ENCODE data around the gene YDJC. TPM values are rescaled to one million over a fixed set of nuclear protein-coding genes. Genes with fewer than 3 reads are reported as not detected.
A peak's percentile ranks its signal among the peaks of the same experiment; 100 is the strongest.

YDJC gene
- total RNA-seq, 4 donors from 2014 or later, result 5.2 to 10.8 (median 6.3) TPM

- peaks cover 0 to 12% of the 10 kb centered on the region in 2 donors for H3K4me1 ChIP-seq
- H3K4me3 ChIP-seq, result peak overlapping the region; percentile 76 to 87 (median 78)
- no peak for ATAC-seq
- TF ChIP-seq CTCF (IDR thresholded peaks at IDR 0.05 in 4 of 5, conservative IDR thresholded peaks at IDR 0.05 in 1 of 5) (no peak), POLR2A (IDR thresholded peaks at IDR 0.05) (no peak)
- H3K27me3 ChIP-seq, result no peaks in the 10 kb centered on the region
- no peaks in the 10 kb centered on the region for H3K9me3 ChIP-seq
- peaks cover 0 to 18% of the 10 kb centered on the region in 2 donors for H3K36me3 ChIP-seq
- intact Hi-C loops (cut with DNase I; ENCODE audit: low total_unique reads), result loop anchor here (5.0 kb wide), 1 partner anchor 271 kb away; no protein-coding TSS in a partner anchor
- in situ Hi-C loops (cut with MboI; ENCODE audit: low sequenced_read_pairs in 4 of 4), result no loop called here
- peak overlapping the region; percentile 86 to 98 (median 93) for H3K27ac ChIP-seq
- DNase-seq, result no peak
These were observed 37.0 kb upstream of the YDJC start for GRCh38 chr22:21666786-21667185.

- peak overlapping the region; percentile 86 to 98 (median 93) for H3K27ac ChIP-seq
- H3K4me1 ChIP-seq, result peaks cover 0 to 12% of the 10 kb centered on the region in 2 donors
- peak overlapping the region; percentile 76 to 87 (median 78) for H3K4me3 ChIP-seq
- H3K27me3 ChIP-seq, result no peaks in the 10 kb centered on the region
- no peak for ATAC-seq
- in situ Hi-C loops (cut with MboI; ENCODE audit: low sequenced_read_pairs in 4 of 4) (no loop called here), intact Hi-C loops (cut with DNase I; ENCODE audit: low total_unique reads) (loop anchor here (5.0 kb wide), 1 partner anchor 272 kb away; no protein-coding TSS in a partner anchor)
- TF ChIP-seq CTCF (IDR thresholded peaks at IDR 0.05 in 4 of 5, conservative IDR thresholded peaks at IDR 0.05 in 1 of 5), result no peak
- TF ChIP-seq POLR2A (IDR thresholded peaks at IDR 0.05), result no peak
- no peak for DNase-seq
- H3K36me3 ChIP-seq, result peaks cover 0 to 2% of the 10 kb centered on the region in 2 donors
- H3K9me3 ChIP-seq, result no peaks in the 10 kb centered on the region
These were observed 35.4 kb upstream of the YDJC start for GRCh38 chr22:21665047-21665851.

- no peaks in the 10 kb centered on the region for H3K36me3 ChIP-seq
- TF ChIP-seq POLR2A (IDR thresholded peaks at IDR 0.05) (no peak), CTCF (IDR thresholded peaks at IDR 0.05 in 4 of 5, conservative IDR thresholded peaks at IDR 0.05 in 1 of 5) (no peak)
- intact Hi-C loops (cut with DNase I; ENCODE audit: low total_unique reads), result no loop called here
- DNase-seq (no peak), ATAC-seq (no peak)
- H3K9me3 ChIP-seq, result no peaks in the 10 kb centered on the region
- in situ Hi-C loops (cut with MboI; ENCODE audit: low sequenced_read_pairs in 4 of 4), result no loop called here
- no peak overlapping the region for H3K4me3 ChIP-seq
- H3K27me3 ChIP-seq, result no peaks in the 10 kb centered on the region
- H3K27ac ChIP-seq, result no peak overlapping the region
- H3K4me1 ChIP-seq, result peaks cover 0 to 12% of the 10 kb centered on the region in 2 donors
These were observed 33.9 kb upstream of the YDJC start for GRCh38 chr22:21663738-21664137.

- TF ChIP-seq POLR2A (IDR thresholded peaks at IDR 0.05) (no peak), CTCF (IDR thresholded peaks at IDR 0.05 in 4 of 5, conservative IDR thresholded peaks at IDR 0.05 in 1 of 5) (no peak)
- in situ Hi-C loops (cut with MboI; ENCODE audit: low sequenced_read_pairs in 4 of 4), result no loop called here
- H3K9me3 ChIP-seq, result no peaks in the 10 kb centered on the region
- no peak overlapping the region for H3K27ac ChIP-seq
- intact Hi-C loops (cut with DNase I; ENCODE audit: low total_unique reads), result no loop called here
- peaks cover 0 to 10% of the 10 kb centered on the region in 2 donors for H3K4me1 ChIP-seq
- no peaks in the 10 kb centered on the region for H3K36me3 ChIP-seq
- no peak for DNase-seq
- no peak overlapping the region for H3K4me3 ChIP-seq
- ATAC-seq, result no peak
- H3K27me3 ChIP-seq, result peaks cover 7 to 13% (median 8%) of the 10 kb centered on the region in 3 donors
These were observed 32.2 kb upstream of the YDJC start for GRCh38 chr22:21661991-21662390.

Data from gastrocnemius medialis (tissue), 4 donors.